Neural progenitor cell (in vitro differentiated cells): ENCODE results near the gene TRIM39.

Source experiments
- EZH2 ChIP-seq: fragments of 200-600 bp; sonication (generic); IDR thresholded peaks from 2 replicates; pipeline ENCODE4 v1.6.1; 2017; ENCODE audit warnings: antibody characterized with exemption, mild to moderate bottlenecking, moderate library complexity
- EZH2phosphoT487 ChIP-seq: fragments of 200-600 bp; sonication (generic); IDR thresholded peaks from 2 replicates; pipeline ENCODE4 v1.6.1; 2017; ENCODE audit warnings: antibody characterized with exemption
- TF ChIP-seq, protein P1 (sequence below): fragments of 200-600 bp; sonication (generic); IDR thresholded peaks from 2 replicates; pipeline ENCODE4 v1.5.1; 2017; ENCODE audit warnings: antibody characterized with exemption, mild to moderate bottlenecking

DNA sequence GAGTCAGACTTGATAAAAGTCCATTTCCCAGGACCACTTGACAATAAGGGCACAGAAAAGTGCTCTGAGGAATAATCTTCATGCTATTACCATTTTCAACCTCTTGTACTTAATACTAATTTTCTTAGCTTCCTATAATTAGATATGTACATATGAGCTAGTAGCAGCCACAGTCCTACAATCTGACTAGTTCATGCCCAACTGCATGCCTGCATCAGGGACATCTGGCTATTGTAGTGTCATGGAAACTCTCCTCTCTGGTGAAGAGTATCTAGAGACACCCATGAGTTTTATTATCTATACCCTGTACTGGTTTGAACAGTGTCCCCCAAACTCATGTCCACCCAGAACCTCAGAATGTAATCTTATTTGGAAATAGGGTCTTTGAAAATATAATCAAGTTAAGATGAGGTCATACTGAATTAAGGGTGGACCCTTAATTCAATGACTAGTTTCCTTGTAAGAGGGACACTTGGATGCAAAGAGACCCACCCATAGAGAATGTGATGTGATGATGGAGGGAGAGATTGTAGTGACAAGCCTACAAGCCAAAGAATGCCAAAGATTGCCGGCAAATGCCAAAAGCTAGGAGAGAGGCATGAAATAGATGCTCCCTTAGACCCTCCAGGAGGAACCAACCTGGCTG, 13.9 kb upstream of the TRIM39 start:
- TF ChIP-seq EZH2phosphoT487 (no peak), EZH2 (no peak)
- TF ChIP-seq, protein P1, sequence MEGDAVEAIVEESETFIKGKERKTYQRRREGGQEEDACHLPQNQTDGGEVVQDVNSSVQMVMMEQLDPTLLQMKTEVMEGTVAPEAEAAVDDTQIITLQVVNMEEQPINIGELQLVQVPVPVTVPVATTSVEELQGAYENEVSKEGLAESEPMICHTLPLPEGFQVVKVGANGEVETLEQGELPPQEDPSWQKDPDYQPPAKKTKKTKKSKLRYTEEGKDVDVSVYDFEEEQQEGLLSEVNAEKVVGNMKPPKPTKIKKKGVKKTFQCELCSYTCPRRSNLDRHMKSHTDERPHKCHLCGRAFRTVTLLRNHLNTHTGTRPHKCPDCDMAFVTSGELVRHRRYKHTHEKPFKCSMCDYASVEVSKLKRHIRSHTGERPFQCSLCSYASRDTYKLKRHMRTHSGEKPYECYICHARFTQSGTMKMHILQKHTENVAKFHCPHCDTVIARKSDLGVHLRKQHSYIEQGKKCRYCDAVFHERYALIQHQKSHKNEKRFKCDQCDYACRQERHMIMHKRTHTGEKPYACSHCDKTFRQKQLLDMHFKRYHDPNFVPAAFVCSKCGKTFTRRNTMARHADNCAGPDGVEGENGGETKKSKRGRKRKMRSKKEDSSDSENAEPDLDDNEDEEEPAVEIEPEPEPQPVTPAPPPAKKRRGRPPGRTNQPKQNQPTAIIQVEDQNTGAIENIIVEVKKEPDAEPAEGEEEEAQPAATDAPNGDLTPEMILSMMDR = no peak
